Mucosa of stomach (tissue), 1 donor: ENCODE results near the gene RBMS1.

Experiments
- H3K27me3 ChIP-seq: one replicate; pipeline ENCODE4 v1.7.0; 2013; ENCODE audit warnings: mild to moderate bottlenecking, low read length; ENCODE audit not compliant: control insufficient read depth, insufficient read depth
- H3K36me3 ChIP-seq: one replicate; pipeline ENCODE4 v1.7.0; 2013; ENCODE audit warnings: low read length; ENCODE audit not compliant: control insufficient read depth, insufficient read depth
- H3K4me1 ChIP-seq: one replicate; pipeline ENCODE4 v1.7.0; 2013; ENCODE audit warnings: mild to moderate bottlenecking, low read length; ENCODE audit not compliant: control insufficient read depth, insufficient read depth
- H3K4me3 ChIP-seq: one replicate; pipeline ENCODE4 v1.7.0; 2013; ENCODE audit warnings: low read length
- H3K9ac ChIP-seq: one replicate; pipeline ENCODE4 v1.7.0; 2013; ENCODE audit warnings: mild to moderate bottlenecking, low read length, moderate library complexity
- H3K9me3 ChIP-seq: one replicate; pipeline ENCODE4 v1.7.0; 2013; ENCODE audit warnings: mild to moderate bottlenecking, low read length, moderate library complexity; ENCODE audit not compliant: control insufficient read depth
- donor health status: Pancreatic carcinoma.

The RBMS1 gene

GRCh38 chr2:160515120-160515519 is 21.5 kb upstream of the RBMS1 start:
- H3K4me1 ChIP-seq = no peaks in the 10 kb centered on the region
- H3K9me3 ChIP-seq = no peaks in the 10 kb centered on the region
- no peaks in the 10 kb centered on the region for H3K27me3 ChIP-seq

GRCh38 chr2:160513120-160513519 is 19.5 kb upstream of the RBMS1 start:
- H3K36me3 ChIP-seq = no peaks in the 10 kb centered on the region
- H3K27me3 ChIP-seq = no peaks in the 10 kb centered on the region
- no peaks in the 10 kb centered on the region for H3K4me1 ChIP-seq
- H3K4me3 ChIP-seq = no peak overlapping the region
- H3K9ac ChIP-seq = no peak overlapping the region
- no peaks in the 10 kb centered on the region for H3K9me3 ChIP-seq

More at GRCh38 chr2:160515120-160515519, 21.5 kb upstream of the RBMS1 start:
- Histone ChIP-seq H3K9ac (no peak overlapping the region), H3K36me3 (no peaks in the 10 kb centered on the region), H3K4me3 (no peak overlapping the region)

GRCh38 chr2:160512491-160512890 is 18.9 kb upstream of the RBMS1 start:
- Histone ChIP-seq H3K4me3 (no peak overlapping the region), H3K4me1 (no peaks in the 10 kb centered on the region), H3K9ac (no peak overlapping the region), H3K27me3 (no peaks in the 10 kb centered on the region), H3K9me3 (no peaks in the 10 kb centered on the region), H3K36me3 (no peaks in the 10 kb centered on the region)

- Histone ChIP-seq H3K9me3 (no peaks in the 10 kb centered on the region), H3K4me3 (no peak overlapping the region), H3K27me3 (no peaks in the 10 kb centered on the region), H3K36me3 (no peaks in the 10 kb centered on the region), H3K9ac (no peak overlapping the region), H3K4me1 (no peaks in the 10 kb centered on the region)
These were observed 17.0 kb upstream of the RBMS1 start for GRCh38 chr2:160510617-160511016.

- Histone ChIP-seq H3K4me1 (no peaks in the 10 kb centered on the region), H3K4me3 (no peak overlapping the region)
These were observed 15.4 kb upstream of the RBMS1 start for GRCh38 chr2:160509016-160509415.

GRCh38 chr2:160507464-160507863 is 13.9 kb upstream of the RBMS1 start:
- H3K4me1 ChIP-seq = no peaks in the 10 kb centered on the region
- no peak overlapping the region for H3K9ac ChIP-seq
- H3K36me3 ChIP-seq = no peaks in the 10 kb centered on the region
- H3K9me3 ChIP-seq = no peaks in the 10 kb centered on the region
- H3K27me3 ChIP-seq = no peaks in the 10 kb centered on the region
- no peak overlapping the region for H3K4me3 ChIP-seq

More at GRCh38 chr2:160509016-160509415, 15.4 kb upstream of the RBMS1 start:
- H3K9ac ChIP-seq = no peak overlapping the region
- H3K36me3 ChIP-seq = no peaks in the 10 kb centered on the region
- no peaks in the 10 kb centered on the region for H3K9me3 ChIP-seq
- no peaks in the 10 kb centered on the region for H3K27me3 ChIP-seq

GRCh38 chr2:160507046-160507407 is 13.4 kb upstream of the RBMS1 start:
- no peaks in the 10 kb centered on the region for H3K9me3 ChIP-seq
- no peaks in the 10 kb centered on the region for H3K27me3 ChIP-seq
- H3K36me3 ChIP-seq = no peaks in the 10 kb centered on the region
- no peak overlapping the region for H3K9ac ChIP-seq
- no peaks in the 10 kb centered on the region for H3K4me1 ChIP-seq
- H3K4me3 ChIP-seq = no peak overlapping the region

- Histone ChIP-seq H3K9me3 (no peaks in the 10 kb centered on the region), H3K4me3 (no peak overlapping the region), H3K27me3 (no peaks in the 10 kb centered on the region), H3K4me1 (no peaks in the 10 kb centered on the region), H3K9ac (no peak overlapping the region), H3K36me3 (no peaks in the 10 kb centered on the region)
These were observed 12.9 kb upstream of the RBMS1 start for GRCh38 chr2:160506371-160507045.

GRCh38 chr2:160505256-160505655 is 11.6 kb upstream of the RBMS1 start:
- H3K36me3 ChIP-seq = no peaks in the 10 kb centered on the region
- H3K27me3 ChIP-seq = no peaks in the 10 kb centered on the region
- H3K9me3 ChIP-seq = no peaks in the 10 kb centered on the region
- no peaks in the 10 kb centered on the region for H3K4me1 ChIP-seq
- no peak overlapping the region for H3K9ac ChIP-seq
- no peak overlapping the region for H3K4me3 ChIP-seq

GRCh38 chr2:160502478-160502877 is 8.9 kb upstream of the RBMS1 start:
- Histone ChIP-seq H3K4me1 (no peaks in the 10 kb centered on the region), H3K27me3 (no peaks in the 10 kb centered on the region), H3K4me3 (no peak overlapping the region), H3K9me3 (no peaks in the 10 kb centered on the region), H3K9ac (no peak overlapping the region), H3K36me3 (no peaks in the 10 kb centered on the region)

- H3K4me1 ChIP-seq = no peaks in the 10 kb centered on the region
- no peak overlapping the region for H3K4me3 ChIP-seq
- no peaks in the 10 kb centered on the region for H3K36me3 ChIP-seq
- no peak overlapping the region for H3K9ac ChIP-seq
- no peaks in the 10 kb centered on the region for H3K27me3 ChIP-seq
- H3K9me3 ChIP-seq = no peaks in the 10 kb centered on the region
These were observed 7.8 kb upstream of the RBMS1 start for GRCh38 chr2:160501370-160501769.

- H3K4me3 ChIP-seq = no peak overlapping the region
- H3K36me3 ChIP-seq = no peaks in the 10 kb centered on the region
- no peaks in the 10 kb centered on the region for H3K4me1 ChIP-seq
- no peak overlapping the region for H3K9ac ChIP-seq
- H3K27me3 ChIP-seq = no peaks in the 10 kb centered on the region
- no peaks in the 10 kb centered on the region for H3K9me3 ChIP-seq
These were observed 6.3 kb upstream of the RBMS1 start for GRCh38 chr2:160499865-160500264.

- no peak overlapping the region for H3K4me3 ChIP-seq
- no peak overlapping the region for H3K9ac ChIP-seq
- no peaks in the 10 kb centered on the region for H3K4me1 ChIP-seq
- H3K36me3 ChIP-seq = no peaks in the 10 kb centered on the region
- peaks cover 3% of the 10 kb centered on the region for H3K27me3 ChIP-seq
- no peaks in the 10 kb centered on the region for H3K9me3 ChIP-seq
These were observed 4.5 kb upstream of the RBMS1 start for GRCh38 chr2:160498137-160498536.
